NB4 (cell line): ENCODE measurements around the gene HCN3.

Source experiments
- TF ChIP-seq, protein P1 (sequence below): IDR thresholded peaks from one replicate; pipeline ENCODE4 v1.5.1; 2012; ENCODE audit warnings: low read depth, low read length
- TF ChIP-seq, protein P2 (sequence below): IDR thresholded peaks from 2 replicates; pipeline ENCODE4 v1.6.1; 2011; ENCODE audit warnings: low read depth, low read length

- TF ChIP-seq, protein P1, sequence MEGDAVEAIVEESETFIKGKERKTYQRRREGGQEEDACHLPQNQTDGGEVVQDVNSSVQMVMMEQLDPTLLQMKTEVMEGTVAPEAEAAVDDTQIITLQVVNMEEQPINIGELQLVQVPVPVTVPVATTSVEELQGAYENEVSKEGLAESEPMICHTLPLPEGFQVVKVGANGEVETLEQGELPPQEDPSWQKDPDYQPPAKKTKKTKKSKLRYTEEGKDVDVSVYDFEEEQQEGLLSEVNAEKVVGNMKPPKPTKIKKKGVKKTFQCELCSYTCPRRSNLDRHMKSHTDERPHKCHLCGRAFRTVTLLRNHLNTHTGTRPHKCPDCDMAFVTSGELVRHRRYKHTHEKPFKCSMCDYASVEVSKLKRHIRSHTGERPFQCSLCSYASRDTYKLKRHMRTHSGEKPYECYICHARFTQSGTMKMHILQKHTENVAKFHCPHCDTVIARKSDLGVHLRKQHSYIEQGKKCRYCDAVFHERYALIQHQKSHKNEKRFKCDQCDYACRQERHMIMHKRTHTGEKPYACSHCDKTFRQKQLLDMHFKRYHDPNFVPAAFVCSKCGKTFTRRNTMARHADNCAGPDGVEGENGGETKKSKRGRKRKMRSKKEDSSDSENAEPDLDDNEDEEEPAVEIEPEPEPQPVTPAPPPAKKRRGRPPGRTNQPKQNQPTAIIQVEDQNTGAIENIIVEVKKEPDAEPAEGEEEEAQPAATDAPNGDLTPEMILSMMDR: no peak
- TF ChIP-seq, protein P2, sequence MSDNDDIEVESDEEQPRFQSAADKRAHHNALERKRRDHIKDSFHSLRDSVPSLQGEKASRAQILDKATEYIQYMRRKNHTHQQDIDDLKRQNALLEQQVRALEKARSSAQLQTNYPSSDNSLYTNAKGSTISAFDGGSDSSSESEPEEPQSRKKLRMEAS: no peak
These were observed 23.0 kb upstream of the HCN3 start for GRCh38 chr1:155254228-155254713.
